Dermis blood vessel endothelial cell (primary cell): Measurements from ENCODE around the gene PALLD. TPM values are rescaled to one million over a fixed set of nuclear protein-coding genes. Genes with fewer than 3 reads are reported as not detected.
A peak's percentile ranks its signal among the peaks of the same experiment; 100 is the strongest.
"Not testable (repeated sequence)": the region's sequence is repeated elsewhere in the genome, so short reads cannot be mapped to it uniquely, and the experiment has no call there.

ENCODE experiments used
- DNase-seq: peaks from one replicate; pipeline ENCODE4 v3.0.0; 2010
- total RNA-seq: library from RNA; depleted of rRNA; stranded (reverse); fragments of >200 nt; gene quantifications from 2 replicates; pipeline ENCODE4 v1.2.3, GENCODE V29; 2014

Gene PALLD
- total RNA-seq, result 15.7 and 33.1 TPM in 2 replicates

- no peak for DNase-seq
Observed at GRCh38 chr4:168496834-168497233, at the start of gene PALLD. Gene PALLD (plus strand): TSS chr4:168497052.

DNA sequence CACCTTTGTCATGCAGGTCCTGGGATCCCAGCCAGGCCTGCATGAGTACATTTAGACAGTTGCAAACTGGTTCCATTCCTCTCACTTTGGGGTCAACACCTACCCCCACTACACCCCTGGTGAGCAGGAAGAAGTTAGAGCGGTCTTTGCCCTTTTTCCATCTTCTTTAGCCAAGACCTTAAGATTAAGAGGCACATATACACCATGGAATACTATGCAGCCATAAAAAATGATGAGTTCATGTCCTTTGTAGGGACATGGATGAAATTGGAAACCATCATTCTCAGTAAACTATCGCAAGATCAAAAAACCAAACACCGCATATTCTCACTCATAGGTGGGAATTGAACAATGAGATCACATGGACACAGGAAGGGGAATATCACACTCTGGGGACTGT lies 47.8 kb upstream of the PALLD start:
- not testable (repeated sequence) for DNase-seq

GRCh38 chr4:168449719-168450452 lies 47.0 kb upstream of the PALLD start:
- DNase-seq, result peak; percentile 16

DNA sequence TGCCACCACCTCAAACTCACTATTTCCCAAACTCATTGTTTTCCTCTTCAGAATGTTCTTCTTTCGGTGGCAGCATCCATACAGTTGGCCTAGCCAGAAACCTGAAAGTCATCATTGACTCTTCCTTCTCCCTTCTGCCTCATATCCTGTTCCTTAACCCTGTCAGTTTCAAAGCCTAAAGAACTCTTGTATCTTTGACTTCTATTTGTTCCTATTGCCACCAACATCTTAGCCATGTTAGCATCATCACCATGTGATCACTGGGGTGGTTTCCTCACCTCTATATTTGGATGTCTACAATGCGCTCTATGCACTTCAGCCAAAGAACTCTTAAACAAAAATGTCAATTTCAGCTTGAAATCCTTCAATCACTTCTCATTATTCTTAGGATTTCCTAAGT lies 45.5 kb upstream of the PALLD start:
- DNase-seq, result peak; percentile 7

GRCh38 chr4:168451744-168452390 lies 45.0 kb upstream of the PALLD start:
- DNase-seq, result peak; percentile 50

DNA sequence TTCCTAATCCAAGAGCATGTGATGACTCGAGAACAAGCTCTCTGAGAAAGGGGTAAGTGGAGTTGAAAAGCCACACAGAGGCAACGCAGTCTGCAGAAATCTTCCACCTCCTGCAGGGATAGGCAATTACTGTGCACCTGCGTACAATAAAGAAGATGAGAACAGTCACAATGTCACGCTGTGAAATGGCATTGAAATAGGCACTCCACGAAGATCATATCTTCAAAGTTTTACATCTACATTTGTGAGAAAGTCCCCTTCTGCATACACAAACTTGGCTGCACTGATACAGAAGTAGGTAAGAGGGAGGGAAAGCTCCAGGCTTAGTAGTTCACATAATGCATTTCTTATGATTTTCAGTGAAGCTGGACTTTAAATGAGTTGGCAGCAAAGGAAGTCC lies 43.7 kb upstream of the PALLD start:
- no peak for DNase-seq

DNA sequence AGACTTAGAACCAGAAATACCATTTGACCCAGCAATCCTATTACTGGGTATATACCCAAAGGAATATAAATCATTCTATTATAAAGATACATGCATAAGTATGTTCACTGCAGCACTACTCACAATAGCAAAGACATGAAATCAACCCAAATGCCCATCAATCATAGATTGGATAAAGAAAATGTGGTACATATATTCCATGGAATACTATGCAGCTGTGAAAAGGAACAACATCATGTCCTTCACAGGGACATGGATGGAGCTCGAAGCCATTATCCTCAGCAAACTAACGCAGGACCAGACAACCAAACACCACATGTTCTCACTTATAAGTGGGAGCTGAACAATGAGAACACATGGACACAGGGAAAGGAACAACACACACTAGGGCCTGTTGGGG lies 38.6 kb upstream of the PALLD start:
- not testable (repeated sequence) for DNase-seq

- no peak for DNase-seq
Observed at GRCh38 chr4:168461821-168462220, 35.0 kb upstream of the PALLD start.

DNA sequence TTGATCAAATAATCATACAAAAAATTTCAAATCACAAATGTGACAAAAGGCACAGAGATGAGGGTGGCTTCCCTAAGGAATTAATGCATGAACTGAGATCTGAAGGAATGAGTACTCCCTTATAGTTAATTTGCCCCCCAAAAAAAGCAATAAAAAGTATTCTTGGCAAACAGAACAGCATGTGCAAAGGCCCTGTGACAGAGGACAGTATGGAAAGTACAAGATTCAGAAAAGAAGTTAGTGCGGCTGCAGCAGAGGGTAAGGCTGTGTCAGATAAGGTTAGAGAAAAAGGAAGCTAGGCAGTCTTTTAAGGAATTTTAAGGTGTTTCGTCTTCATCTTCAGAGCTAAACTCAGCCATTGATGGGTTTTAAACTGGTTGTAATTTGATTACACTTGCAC lies 23.9 kb upstream of the PALLD start:
- DNase-seq, result no peak

DNA sequence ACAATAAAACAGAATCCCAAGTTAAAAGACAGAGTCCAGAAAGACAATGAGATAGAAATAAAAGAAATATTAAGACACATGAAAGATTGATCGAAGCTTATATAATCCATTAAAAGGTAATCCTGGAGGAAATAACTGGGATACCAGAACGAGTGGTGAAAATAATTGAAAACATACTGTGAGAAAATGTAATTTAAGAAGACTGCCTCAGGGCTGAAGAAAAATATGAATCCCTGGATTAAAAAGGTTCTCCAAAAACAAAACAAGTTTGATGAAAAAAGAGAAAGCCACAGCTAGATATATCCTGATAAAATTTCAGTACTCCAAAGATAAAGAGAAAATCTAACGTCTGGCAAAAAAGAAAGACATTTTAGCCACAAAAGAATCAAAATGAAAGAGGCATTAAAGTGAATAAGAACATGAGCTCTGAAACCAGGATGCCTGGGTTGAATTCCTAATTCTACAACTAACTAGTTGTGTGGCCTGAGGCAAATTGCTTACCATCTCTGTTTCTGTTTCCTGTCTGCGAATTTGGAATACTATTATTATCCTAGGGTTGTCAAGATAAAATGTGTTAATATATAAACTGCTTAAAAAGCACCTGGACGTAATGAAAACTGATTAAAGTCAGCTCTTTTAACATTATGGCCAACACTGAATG lies 22.1 kb upstream of the PALLD start:
- no peak for DNase-seq

DNA sequence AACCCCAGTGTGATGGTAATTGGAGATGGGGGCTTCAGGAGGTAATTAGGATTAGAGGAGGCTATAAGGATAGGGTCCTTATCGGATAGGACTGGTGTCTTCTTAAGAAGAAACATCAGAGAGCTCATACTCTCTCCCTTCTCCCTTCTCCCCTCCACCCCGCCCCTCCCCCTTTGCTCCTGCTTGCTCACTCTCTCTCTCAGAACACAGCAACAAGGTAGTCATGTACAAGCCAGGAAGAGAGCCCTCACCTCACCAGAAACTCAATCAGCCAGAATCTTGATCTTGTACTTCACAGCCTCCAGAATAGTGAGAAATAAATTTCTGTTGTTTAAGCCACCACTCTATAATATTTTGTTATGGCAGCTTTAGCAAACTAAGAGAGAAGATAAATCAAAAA lies 21.1 kb upstream of the PALLD start:
- DNase-seq, result peak; percentile 32

DNA sequence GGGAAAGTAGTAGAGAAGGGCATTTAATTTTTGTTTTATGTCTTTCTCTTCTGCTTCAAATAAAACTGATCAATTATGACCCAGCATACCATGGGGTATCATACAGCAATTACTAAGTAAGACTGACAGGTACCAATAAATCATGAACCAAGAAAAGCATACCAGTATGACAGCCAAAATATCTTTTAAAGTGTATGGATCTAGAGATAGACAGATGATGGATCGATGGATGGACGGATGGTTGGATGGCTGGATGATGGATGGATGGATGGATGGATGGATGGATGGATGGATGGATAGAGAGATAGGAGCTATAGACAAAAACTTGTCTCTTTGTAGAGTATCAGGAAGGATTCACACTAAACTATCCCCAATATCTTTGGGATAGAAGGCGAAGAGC lies 18.0 kb upstream of the PALLD start:
- no peak for DNase-seq

GRCh38 chr4:168480931-168481611 lies 15.8 kb upstream of the PALLD start:
- peak; percentile 74 for DNase-seq

GRCh38 chr4:168483811-168484210 lies 13.0 kb upstream of the PALLD start:
- no peak for DNase-seq

DNA sequence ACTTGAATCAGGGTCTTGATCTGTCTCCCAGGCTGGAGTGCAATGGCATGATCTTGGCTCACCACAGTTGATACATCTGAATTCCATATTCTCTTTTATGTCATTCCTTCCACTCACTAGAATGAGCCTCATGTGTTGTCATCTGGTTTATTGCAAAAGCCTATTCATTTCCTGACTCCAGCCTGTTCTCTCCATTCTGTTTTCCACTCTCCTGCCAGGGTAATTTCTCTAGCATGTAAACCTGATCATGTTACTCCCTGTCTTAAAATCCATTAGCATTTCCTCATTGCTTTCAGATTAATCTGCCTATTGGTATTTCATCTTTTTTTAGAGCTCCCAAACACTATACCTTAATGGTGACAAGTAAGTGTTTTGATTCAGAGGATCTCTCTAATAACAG lies 12.2 kb upstream of the PALLD start:
- no peak for DNase-seq

DNA sequence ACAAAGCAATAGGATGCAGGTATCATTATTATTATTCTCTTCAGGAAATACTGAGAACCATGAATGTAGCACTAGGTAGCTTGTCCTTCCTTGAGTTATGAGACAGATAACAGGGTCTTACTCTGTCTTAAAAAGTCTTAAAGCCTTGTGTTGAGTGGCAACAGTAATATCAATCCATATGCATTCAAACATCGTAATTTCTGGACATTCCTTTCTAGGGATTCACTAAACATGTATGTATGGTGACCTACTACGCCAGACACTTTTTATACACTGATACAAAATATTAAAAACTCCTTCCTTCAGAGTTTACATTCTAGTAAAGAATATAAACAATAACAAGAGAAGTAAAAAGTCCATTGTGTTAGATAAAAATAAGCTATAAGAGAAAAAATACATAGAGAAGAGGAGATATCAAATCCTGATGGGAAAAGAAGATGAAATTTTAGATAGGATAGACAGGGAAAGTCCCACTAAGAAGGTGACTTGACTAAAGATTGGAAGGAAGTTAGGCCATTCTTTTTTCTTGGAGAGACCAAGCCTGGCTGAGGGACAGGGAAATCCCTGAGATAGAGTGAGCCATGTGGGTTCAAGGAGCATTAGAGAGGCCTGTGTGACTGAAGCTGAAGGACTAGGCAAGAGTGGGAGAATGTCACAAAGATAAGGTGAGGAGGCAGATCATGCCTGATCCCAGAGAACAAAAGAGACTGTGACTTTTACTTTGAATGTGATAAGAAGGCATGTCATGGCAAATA lies 11.5 kb upstream of the PALLD start:
- no peak for DNase-seq

DNA sequence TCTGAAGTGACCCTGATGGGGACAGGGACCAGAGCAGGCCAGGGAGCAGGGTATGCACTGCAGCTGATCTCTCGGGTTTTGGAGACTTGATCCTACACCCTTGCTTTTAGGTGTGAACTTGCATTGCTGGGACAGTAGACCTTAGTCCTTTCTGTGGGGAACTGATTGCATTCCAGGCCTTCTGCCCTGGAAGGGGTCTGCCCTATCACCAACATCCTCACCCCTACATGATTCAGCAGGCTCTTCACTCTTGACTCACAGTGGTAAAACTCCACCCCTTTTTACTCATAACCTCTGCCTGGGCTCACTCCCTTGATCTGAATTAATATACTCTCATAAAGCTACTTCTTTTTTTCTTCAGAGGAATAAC lies 10.0 kb upstream of the PALLD start:
- DNase-seq, result peak; percentile 8

DNA sequence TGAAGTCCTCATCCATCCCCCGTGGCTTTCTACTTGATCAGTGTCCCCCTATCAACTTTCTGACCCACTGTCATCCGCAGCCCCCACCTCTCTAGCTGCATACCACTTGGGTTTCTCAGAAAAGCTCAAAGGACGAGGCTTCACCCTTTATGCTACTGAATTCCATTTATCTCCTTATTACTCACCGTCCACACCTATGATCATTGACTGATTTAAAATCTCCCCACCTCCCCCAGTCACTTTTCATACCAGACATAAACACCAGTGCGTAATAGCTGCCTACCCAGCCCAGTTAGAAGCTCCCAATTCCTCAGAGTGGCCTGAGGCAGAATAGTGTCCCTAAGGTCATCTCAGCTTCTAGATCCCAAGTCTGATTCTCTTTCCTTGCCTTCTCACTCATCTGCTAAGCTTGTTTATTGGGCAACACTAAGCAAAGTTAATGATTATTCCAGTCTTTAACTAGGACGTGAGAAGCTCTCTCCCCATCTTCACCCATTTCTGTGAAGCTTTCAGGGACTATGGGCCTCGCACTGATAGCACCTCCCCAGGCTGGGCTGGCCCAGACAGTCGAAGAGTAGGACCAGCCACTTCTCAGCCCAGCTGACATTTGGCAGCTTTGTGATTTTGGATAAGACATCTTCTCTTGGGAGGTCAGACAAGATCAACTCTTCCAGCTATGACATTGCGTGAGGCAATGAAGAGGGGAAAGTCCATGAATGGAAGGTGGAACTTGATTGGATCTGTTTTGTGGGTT lies 9.4 kb upstream of the PALLD start:
- no peak for DNase-seq

DNA sequence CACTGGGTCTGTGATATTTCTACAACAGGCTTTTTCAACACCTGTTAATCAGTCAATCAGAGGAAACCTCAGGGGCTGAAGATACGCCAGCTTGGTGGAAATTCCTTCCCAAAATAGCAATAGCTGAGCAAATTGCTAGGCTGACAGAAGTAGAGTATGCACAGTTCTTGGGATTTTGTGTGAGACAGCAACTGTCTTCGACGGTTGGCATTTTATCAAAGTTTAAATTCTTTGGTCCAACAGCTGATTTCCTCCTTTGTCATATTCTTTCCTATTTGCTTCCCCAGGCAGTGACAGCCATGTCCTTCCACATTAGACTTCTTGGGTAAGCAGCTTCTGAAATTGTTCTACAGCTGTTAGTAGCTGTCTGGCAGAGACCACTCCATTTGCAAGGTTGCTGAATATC lies 8.0 kb upstream of the PALLD start:
- DNase-seq, result peak; percentile 25

- no peak for DNase-seq
Observed at GRCh38 chr4:168489616-168490015, 7.2 kb upstream of the PALLD start.

DNA sequence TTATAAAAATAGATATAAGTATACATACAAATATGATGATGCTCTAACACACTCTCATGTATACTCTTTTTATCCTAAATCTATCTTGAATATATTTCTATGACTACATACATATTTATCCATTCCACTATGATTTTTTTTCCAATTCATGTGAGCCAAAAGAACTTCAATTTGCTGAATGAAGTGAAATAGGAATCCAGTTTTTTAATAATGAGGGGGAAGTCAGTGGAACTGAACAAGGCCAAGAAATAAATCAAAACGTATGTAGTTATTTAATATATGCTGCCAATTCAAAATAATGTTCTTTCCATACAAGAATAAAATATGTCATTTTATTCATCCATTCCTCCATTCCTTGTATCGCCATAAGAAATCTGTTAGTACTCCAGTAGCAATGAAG lies 6.1 kb upstream of the PALLD start:
- DNase-seq, result no peak

DNA sequence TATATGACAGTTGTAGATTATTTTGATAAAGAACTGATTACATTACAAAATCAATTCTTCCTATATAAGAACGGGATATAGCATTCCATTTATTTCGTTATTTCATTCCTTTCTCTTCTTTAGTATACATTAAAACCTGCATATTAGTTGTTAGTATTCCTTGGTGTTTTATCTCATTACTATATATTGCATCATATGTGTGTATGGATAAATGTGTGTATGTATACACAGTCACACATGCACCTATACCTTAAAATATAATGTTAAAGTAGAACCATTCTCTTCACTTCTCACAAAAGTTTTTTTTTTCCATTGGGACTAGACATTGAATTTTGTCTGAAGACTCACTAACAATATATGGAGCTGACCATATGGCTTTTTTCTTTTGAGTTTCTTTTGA lies 5.3 kb upstream of the PALLD start:
- no peak for DNase-seq
